SHP77 treated with DMSO at 0.1 percent for 48 hours (cell line): ENCODE results near the gene CADPS2.

Experiments used
- DNase-seq: peaks from one replicate; lab custom pipeline; 2025; lab: John Stamatoyannopoulos, UW

Gene CADPS2

GRCh38 chr7:122528879-122529481 lies 357.3 kb downstream of the CADPS2 start:
- DNase-seq, result no peak

GRCh38 chr7:122525355-122525754 lies 360.9 kb downstream of the CADPS2 start:
- DNase-seq, result no peak

- no peak for DNase-seq
Observed at GRCh38 chr7:122521767-122522166, 364.5 kb downstream of the CADPS2 start.

GRCh38 chr7:122520971-122521555 lies 365.2 kb downstream of the CADPS2 start:
- DNase-seq, result no peak

- DNase-seq, result no peak
Observed at GRCh38 chr7:122518488-122518887, 367.8 kb downstream of the CADPS2 start.

GRCh38 chr7:122517576-122517975 lies 368.7 kb downstream of the CADPS2 start:
- DNase-seq, result no peak

- DNase-seq, result no peak
Observed at GRCh38 chr7:122515404-122515803, 370.9 kb downstream of the CADPS2 start.

GRCh38 chr7:122511268-122511667 lies 375.0 kb downstream of the CADPS2 start:
- DNase-seq, result no peak

- DNase-seq, result no peak
Observed at GRCh38 chr7:122507591-122507990, 378.7 kb downstream of the CADPS2 start.

- DNase-seq, result no peak
Observed at GRCh38 chr7:122492007-122492406, 394.3 kb downstream of the CADPS2 start.

- no peak for DNase-seq
Observed at GRCh38 chr7:122488241-122488640, 398.0 kb downstream of the CADPS2 start.

GRCh38 chr7:122487131-122487530 lies 399.1 kb downstream of the CADPS2 start:
- DNase-seq, result no peak

GRCh38 chr7:122485856-122486255 lies 400.4 kb downstream of the CADPS2 start:
- DNase-seq, result no peak

GRCh38 chr7:122482212-122482611 lies 404.0 kb downstream of the CADPS2 start:
- no peak for DNase-seq

- no peak for DNase-seq
Observed at GRCh38 chr7:122470859-122471258, 415.4 kb downstream of the CADPS2 start.

- DNase-seq, result no peak
Observed at GRCh38 chr7:122468945-122469344, 417.3 kb downstream of the CADPS2 start.

GRCh38 chr7:122467661-122468449 lies 418.4 kb downstream of the CADPS2 start:
- no peak for DNase-seq

GRCh38 chr7:122465296-122465695 lies 421.0 kb downstream of the CADPS2 start:
- no peak for DNase-seq

GRCh38 chr7:122463631-122464030 lies 422.6 kb downstream of the CADPS2 start:
- no peak for DNase-seq

- no peak for DNase-seq
Observed at GRCh38 chr7:122460936-122461335, 425.3 kb downstream of the CADPS2 start.

- no peak for DNase-seq
Observed at GRCh38 chr7:122457969-122458368, 428.3 kb downstream of the CADPS2 start.

GRCh38 chr7:122457325-122457724 lies 428.9 kb downstream of the CADPS2 start:
- DNase-seq, result no peak

GRCh38 chr7:122454776-122455507 lies 431.3 kb downstream of the CADPS2 start:
- DNase-seq, result no peak
